HEK293 (cell line): ENCODE data around the gene DOK5.

ENCODE experiments used
- CTCF ChIP-seq: fragments of 450-650 bp; formaldehyde crosslinking; IDR thresholded peaks from 2 replicates; pipeline ENCODE4 v1.5.1; 2016; ENCODE audit warnings: missing biosample characterization, missing genetic modification characterization
- KLF16 ChIP-seq: fragments of 450-650 bp; formaldehyde crosslinking; IDR thresholded peaks from 2 replicates; pipeline ENCODE4 v1.5.1; 2017; ENCODE audit warnings: missing biosample characterization, missing genetic modification characterization
- REST ChIP-seq: fragments of 450-650 bp; formaldehyde crosslinking; IDR thresholded peaks from 2 replicates; pipeline ENCODE4 v1.5.1; 2016; ENCODE audit warnings: missing biosample characterization, missing genetic modification characterization
- SETDB1 ChIP-seq: IDR thresholded peaks from one replicate; pipeline ENCODE4 v1.6.1; 2017; ENCODE audit warnings: mild to moderate bottlenecking, low read length, moderate library complexity, mixed read lengths; ENCODE audit not compliant: insufficient read length
- ZBTB11 ChIP-seq: fragments of 450-650 bp; formaldehyde crosslinking; conservative IDR thresholded peaks from 2 replicates; pipeline ENCODE4 v1.5.1; 2016; ENCODE audit warnings: low read depth, missing biosample characterization, missing genetic modification characterization
- ZBTB48 ChIP-seq: fragments of 450-650 bp; formaldehyde crosslinking; IDR thresholded peaks from 2 replicates; pipeline ENCODE4 v1.5.1; 2016; ENCODE audit warnings: missing biosample characterization, missing genetic modification characterization
- ZNF157 ChIP-seq: fragments of 450-650 bp; formaldehyde crosslinking; IDR thresholded peaks from 2 replicates; pipeline ENCODE4 v1.5.1; 2016; ENCODE audit warnings: missing biosample characterization, missing genetic modification characterization
- ZNF175 ChIP-seq: fragments of 450-650 bp; formaldehyde crosslinking; IDR thresholded peaks from 2 replicates; pipeline ENCODE4 v1.5.1; 2016; ENCODE audit warnings: missing biosample characterization, missing genetic modification characterization
- ZNF433 ChIP-seq: fragments of 450-650 bp; formaldehyde crosslinking; IDR thresholded peaks from 2 replicates; pipeline ENCODE4 v1.5.1; 2016; ENCODE audit warnings: missing biosample characterization, missing genetic modification characterization, low read depth
- ZNF548 ChIP-seq: fragments of 450-650 bp; formaldehyde crosslinking; IDR thresholded peaks from 2 replicates; pipeline ENCODE4 v1.5.1; 2016; ENCODE audit warnings: missing biosample characterization, missing genetic modification characterization
- ZNF549 ChIP-seq: fragments of 450-650 bp; IDR thresholded peaks from 2 replicates; pipeline ENCODE4 v1.5.1; 2018; ENCODE audit warnings: missing biosample characterization, missing genetic modification characterization, mild to moderate bottlenecking, inconsistent platforms, moderate library complexity
- ZNF580 ChIP-seq: fragments of 450-650 bp; formaldehyde crosslinking; IDR thresholded peaks from 2 replicates; pipeline ENCODE4 v1.5.1; 2016; ENCODE audit warnings: missing biosample characterization, missing genetic modification characterization
- ZNF677 ChIP-seq: fragments of 450-650 bp; IDR thresholded peaks from 2 replicates; pipeline ENCODE4 v1.5.0; 2018; ENCODE audit warnings: missing biosample characterization, mild to moderate bottlenecking, missing genetic modification characterization, moderate library complexity

GRCh38 chr20:54502179-54502578 is 26.8 kb downstream of the DOK5 start:
- TF ChIP-seq CTCF (no peak), KLF16 (tag by site-specific recombination) (no peak), ZNF157 (no peak), ZBTB11 (no peak), ZNF580 (no peak), ZNF433 (no peak), ZBTB48 (tag by site-specific recombination) (no peak), ZNF549 (tag by site-specific recombination) (no peak), REST (tag by site-specific recombination) (no peak), ZNF548 (tag by site-specific recombination) (no peak), ZNF677 (tag by site-specific recombination) (no peak), SETDB1 (no peak), ZNF175 (tag by site-specific recombination) (no peak)
